HEK293 (cell line): Measurements from ENCODE around the gene MTX1.

Source experiments
- EGR2 ChIP-seq: fragments of 450-650 bp; formaldehyde crosslinking; IDR thresholded peaks from 2 replicates; pipeline ENCODE4 v1.5.1; 2016; ENCODE audit warnings: low read depth, missing biosample characterization, missing genetic modification characterization
- SETDB1 ChIP-seq: IDR thresholded peaks from one replicate; pipeline ENCODE4 v1.6.1; 2017; ENCODE audit warnings: mild to moderate bottlenecking, low read length, moderate library complexity, mixed read lengths; ENCODE audit not compliant: insufficient read length
- TRIM28 ChIP-seq: IDR thresholded peaks from 2 replicates; pipeline ENCODE4 v1.6.1; 2011; ENCODE audit warnings: low read length, control low read depth, borderline replicate concordance
- ZBTB11 ChIP-seq: fragments of 450-650 bp; formaldehyde crosslinking; conservative IDR thresholded peaks from 2 replicates; pipeline ENCODE4 v1.5.1; 2016; ENCODE audit warnings: low read depth, missing biosample characterization, missing genetic modification characterization
- ZBTB48 ChIP-seq: fragments of 450-650 bp; formaldehyde crosslinking; IDR thresholded peaks from 2 replicates; pipeline ENCODE4 v1.5.1; 2016; ENCODE audit warnings: missing biosample characterization, missing genetic modification characterization
- ZBTB7A ChIP-seq: fragments of 450-650 bp; formaldehyde crosslinking; IDR thresholded peaks from 2 replicates; pipeline ENCODE4 v1.5.1; 2016; ENCODE audit warnings: low read depth, missing biosample characterization, missing genetic modification characterization
- ZNF112 ChIP-seq: fragments of 450-650 bp; formaldehyde crosslinking; IDR thresholded peaks from 2 replicates; pipeline ENCODE4 v1.5.0; 2017; ENCODE audit warnings: missing biosample characterization, missing genetic modification characterization
- ZNF148 ChIP-seq: fragments of 450-650 bp; formaldehyde crosslinking; IDR thresholded peaks from 2 replicates; pipeline ENCODE4 v1.5.0; 2017; ENCODE audit warnings: missing biosample characterization, missing genetic modification characterization, borderline replicate concordance
- ZNF16 ChIP-seq: fragments of 450-650 bp; formaldehyde crosslinking; IDR thresholded peaks from 2 replicates; pipeline ENCODE4 v1.5.1; 2016; ENCODE audit warnings: low read depth, missing biosample characterization, missing genetic modification characterization
- ZNF354C ChIP-seq: fragments of 450-650 bp; formaldehyde crosslinking; IDR thresholded peaks from 2 replicates; pipeline ENCODE4 v1.5.1; 2016; ENCODE audit warnings: missing biosample characterization, missing genetic modification characterization, low read depth, borderline replicate concordance
- ZNF426 ChIP-seq: fragments of 450-650 bp; formaldehyde crosslinking; IDR thresholded peaks from 2 replicates; pipeline ENCODE4 v1.5.1; 2017; ENCODE audit warnings: missing biosample characterization, missing genetic modification characterization, mild to moderate bottlenecking, inconsistent platforms, moderate library complexity
- ZNF529 ChIP-seq: fragments of 450-650 bp; formaldehyde crosslinking; IDR thresholded peaks from 2 replicates; pipeline ENCODE4 v1.5.1; 2017; ENCODE audit warnings: missing genetic modification characterization, missing biosample characterization; ENCODE audit not compliant: insufficient replicate concordance
- ZNF707 ChIP-seq: fragments of 450-650 bp; formaldehyde crosslinking; IDR thresholded peaks from 2 replicates; pipeline ENCODE4 v1.5.1; 2016; ENCODE audit warnings: missing biosample characterization, missing genetic modification characterization
- TF ChIP-seq, protein P1 (sequence below): fragments of 450-650 bp; formaldehyde crosslinking; conservative IDR thresholded peaks from 2 replicates; pipeline ENCODE4 v1.5.1; 2016; ENCODE audit warnings: low read depth, missing biosample characterization, missing genetic modification characterization

MTX1 gene

DNA sequence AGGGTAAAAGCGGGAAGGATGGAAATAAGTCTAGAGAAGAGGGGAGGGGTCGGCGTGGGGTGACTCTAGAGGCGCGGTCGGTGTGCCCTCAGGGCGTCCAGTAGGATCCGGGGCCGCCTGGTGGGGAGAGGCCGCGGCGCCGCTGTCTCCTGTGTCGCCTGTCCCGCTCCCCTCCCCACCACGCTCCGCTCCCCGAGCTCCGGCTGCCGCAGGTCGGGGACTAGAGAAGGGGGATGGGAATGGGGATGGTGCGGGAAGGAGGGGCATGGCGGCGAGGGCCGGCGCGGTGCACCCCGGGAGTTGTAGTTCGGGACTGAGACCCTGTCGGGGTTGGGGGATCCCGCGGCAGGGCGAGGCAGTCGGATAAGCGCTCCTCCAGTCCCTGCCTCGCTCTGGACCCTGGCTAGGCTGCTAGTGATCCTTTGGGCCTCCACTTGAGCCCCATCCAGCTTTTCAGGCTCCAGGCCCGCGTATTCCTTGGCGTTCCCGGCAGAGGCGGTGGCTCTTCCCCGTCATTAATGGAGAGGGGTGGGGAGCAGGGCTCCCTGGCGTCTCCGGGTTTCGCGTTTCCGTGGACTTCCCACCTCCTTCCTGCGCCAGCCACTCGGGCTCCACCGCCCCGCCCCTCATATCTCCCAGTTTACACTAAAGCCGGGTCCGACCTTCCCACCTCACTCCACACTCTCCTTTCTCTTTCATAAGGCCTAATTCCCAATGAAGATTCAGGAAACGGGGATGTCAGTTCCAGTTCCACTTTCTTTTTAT lies 46.9 kb downstream of the MTX1 start, which contains the start of gene ENTREP3 (continued):
- TF ChIP-seq ZNF148 (tag by site-specific recombination) (no peak), ZBTB48 (peak; percentile 96), EGR2 (tag by site-specific recombination) (no peak), ZNF112 (tag by site-specific recombination) (no peak), ZNF529 (tag by site-specific recombination) (no peak), ZBTB7A (tag by site-specific recombination) (peak; percentile 89), ZNF426 (tag by site-specific recombination) (no peak), ZNF354C (no peak), TRIM28 (no peak), ZBTB11 (tag by site-specific recombination) (peak; percentile 80), ZNF16 (no peak), SETDB1 (no peak), ZNF707 (tag by site-specific recombination) (no peak)
- TF ChIP-seq, protein P1, sequence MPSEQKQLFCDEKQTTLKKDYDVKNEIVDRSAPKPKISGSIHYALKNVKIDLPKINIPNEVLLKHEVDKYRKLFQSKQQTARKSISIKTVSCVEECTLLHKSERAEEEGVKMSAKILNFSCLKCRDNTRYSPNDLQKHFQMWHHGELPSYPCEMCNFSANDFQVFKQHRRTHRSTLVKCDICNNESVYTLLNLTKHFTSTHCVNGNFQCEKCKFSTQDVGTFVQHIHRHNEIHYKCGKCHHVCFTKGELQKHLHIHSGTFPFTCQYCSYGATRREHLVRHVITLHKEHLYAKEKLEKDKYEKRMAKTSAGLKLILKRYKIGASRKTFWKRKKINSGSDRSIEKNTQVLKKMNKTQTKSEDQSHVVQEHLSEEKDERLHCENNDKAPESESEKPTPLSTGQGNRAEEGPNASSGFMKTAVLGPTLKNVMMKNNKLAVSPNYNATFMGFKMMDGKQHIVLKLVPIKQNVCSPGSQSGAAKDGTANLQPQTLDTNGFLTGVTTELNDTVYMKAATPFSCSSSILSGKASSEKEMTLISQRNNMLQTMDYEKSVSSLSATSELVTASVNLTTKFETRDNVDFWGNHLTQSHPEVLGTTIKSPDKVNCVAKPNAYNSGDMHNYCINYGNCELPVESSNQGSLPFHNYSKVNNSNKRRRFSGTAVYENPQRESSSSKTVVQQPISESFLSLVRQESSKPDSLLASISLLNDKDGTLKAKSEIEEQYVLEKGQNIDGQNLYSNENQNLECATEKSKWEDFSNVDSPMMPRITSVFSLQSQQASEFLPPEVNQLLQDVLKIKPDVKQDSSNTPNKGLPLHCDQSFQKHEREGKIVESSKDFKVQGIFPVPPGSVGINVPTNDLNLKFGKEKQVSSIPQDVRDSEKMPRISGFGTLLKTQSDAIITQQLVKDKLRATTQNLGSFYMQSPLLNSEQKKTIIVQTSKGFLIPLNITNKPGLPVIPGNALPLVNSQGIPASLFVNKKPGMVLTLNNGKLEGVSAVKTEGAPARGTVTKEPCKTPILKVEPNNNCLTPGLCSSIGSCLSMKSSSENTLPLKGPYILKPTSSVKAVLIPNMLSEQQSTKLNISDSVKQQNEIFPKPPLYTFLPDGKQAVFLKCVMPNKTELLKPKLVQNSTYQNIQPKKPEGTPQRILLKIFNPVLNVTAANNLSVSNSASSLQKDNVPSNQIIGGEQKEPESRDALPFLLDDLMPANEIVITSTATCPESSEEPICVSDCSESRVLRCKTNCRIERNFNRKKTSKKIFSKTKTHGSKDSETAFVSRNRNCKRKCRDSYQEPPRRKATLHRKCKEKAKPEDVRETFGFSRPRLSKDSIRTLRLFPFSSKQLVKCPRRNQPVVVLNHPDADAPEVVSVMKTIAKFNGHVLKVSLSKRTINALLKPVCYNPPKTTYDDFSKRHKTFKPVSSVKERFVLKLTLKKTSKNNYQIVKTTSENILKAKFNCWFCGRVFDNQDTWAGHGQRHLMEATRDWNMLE = no peak
- TF ChIP-seq, all 188 proteins: peak for 56
